ENCODE data around the gene SCUBE2.
"Not testable (repeated sequence)": the region's sequence is repeated elsewhere in the genome, so short reads cannot be mapped to it uniquely, and the experiment has no call there.

The SCUBE2 gene

GRCh38 chr11:9046481-9046880 is 44.9 kb downstream of the SCUBE2 start:
- no peak for DNase-seq (ENCODE audit: low read depth in 2 of 2)

GRCh38 chr11:9042488-9042887 is 48.9 kb downstream of the SCUBE2 start:
- no peak for DNase-seq (ENCODE audit: low read depth in 2 of 2)

DNA sequence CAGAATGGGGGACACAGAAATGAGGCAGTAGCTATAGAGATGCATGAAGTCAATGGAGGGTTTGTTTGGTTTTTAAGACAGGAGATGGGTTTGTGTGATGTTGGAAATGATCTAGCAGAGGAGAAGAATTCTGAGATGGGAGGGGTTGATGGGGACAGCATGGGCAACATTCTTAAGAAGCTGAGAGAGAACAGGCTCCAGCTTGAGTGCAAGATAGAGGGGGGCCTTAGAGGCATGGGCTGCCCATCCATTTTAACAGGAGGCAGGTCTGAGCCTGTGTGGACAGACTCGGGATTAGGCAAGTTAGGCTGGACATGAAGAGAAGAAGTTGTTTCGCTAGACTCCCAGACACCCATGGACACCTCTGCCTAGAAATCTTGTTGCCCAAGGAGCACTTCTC is 49.7 kb downstream of the SCUBE2 start:
- DNase-seq (ENCODE audit: low read depth in 2 of 2), result no peak

- DNase-seq (ENCODE audit: low read depth in 2 of 2), result no peak
Measured at GRCh38 chr11:9040410-9040809, 51.0 kb downstream of the SCUBE2 start.

- DNase-seq (ENCODE audit: low read depth in 2 of 2), result no peak
Measured at GRCh38 chr11:9039863-9040262, 51.5 kb downstream of the SCUBE2 start.

DNA sequence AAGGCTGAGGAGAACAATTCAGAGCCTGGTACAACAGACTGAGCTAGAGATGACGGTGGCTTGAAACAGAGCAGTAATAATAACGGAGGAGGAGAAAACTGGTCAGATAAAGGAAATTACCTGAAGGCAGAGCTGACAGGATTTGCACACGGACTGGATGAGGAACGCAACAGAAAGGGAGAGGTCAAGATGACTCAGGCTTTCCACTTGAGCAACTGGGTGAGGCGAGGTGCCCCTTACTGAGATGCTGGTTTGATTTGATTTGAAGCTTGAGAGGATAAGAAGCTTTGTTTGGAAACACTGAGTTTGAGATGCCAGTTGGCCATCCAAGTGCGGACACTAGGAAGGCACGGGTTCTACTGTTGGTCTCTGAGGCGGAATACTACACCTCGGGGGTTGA is 52.2 kb downstream of the SCUBE2 start:
- no peak for DNase-seq (ENCODE audit: low read depth in 2 of 2)

DNA sequence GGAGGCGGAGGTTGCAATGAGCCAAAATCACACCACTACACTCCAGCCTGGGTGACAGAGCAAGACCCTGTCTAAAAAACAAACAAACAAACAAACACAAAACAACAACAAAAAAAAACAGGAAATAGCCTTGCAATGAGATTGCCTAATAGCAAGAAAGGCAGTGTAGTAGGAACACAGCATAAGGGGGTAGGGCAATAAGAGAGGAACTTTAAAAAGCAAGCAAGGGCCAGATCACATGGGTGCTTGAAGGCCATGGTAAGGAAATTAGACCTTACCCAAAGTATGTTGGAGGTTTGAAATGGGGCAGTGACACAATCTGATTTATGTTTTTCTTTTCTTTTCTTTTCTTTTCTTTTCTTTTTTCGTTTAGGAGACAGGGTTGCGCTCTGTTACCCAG is 52.9 kb downstream of the SCUBE2 start:
- no peak for DNase-seq (ENCODE audit: low read depth in 2 of 2)

DNA sequence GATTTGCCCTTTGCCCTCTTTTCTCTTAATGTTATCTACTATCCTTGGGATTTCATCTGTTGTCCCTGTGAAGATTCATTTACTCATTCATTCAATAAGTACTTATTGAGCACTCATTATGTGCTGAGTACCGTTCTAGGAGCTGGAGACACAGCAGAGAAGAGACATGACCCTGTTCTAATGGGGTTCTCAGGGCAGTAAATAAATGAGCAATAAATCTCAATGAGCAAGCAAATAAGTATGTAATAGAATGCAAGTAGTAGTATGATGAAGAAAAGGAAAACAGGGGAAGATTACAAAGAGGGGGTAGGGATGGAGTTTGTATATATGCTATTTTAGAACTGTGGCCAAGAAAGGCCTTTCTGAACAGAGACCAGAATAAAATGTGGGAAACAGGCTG is 53.4 kb downstream of the SCUBE2 start:
- no peak for DNase-seq (ENCODE audit: low read depth in 2 of 2)

- no peak for DNase-seq (ENCODE audit: low read depth in 2 of 2)
Measured at GRCh38 chr11:9037046-9037780, 54.2 kb downstream of the SCUBE2 start.

DNA sequence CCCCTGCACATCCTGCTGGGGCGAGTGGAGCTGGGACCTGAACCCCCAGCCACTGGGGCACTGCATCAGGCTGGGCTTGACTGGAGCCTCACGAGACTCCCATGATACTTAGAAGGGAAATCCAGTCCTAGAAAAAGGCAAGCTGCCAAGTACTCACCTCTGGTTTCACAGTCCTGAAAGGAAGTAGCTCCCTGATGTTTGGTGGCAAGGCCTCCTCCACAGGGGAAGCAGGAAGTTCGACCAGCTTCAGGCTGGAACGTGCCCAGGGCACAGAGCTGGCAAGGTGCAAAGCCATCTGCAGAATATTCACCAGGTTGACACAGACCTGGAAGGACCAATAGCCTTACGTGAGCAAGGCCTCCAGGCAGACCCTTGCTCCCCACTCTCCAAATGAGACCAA is 60.8 kb downstream of the SCUBE2 start:
- DNase-seq (ENCODE audit: low read depth in 2 of 2), result no peak

GRCh38 chr11:9029422-9029821 is 62.0 kb downstream of the SCUBE2 start:
- DNase-seq (ENCODE audit: low read depth in 2 of 2), result no peak

GRCh38 chr11:9028581-9028980 is 62.8 kb downstream of the SCUBE2 start:
- no peak for DNase-seq (ENCODE audit: low read depth in 2 of 2)

DNA sequence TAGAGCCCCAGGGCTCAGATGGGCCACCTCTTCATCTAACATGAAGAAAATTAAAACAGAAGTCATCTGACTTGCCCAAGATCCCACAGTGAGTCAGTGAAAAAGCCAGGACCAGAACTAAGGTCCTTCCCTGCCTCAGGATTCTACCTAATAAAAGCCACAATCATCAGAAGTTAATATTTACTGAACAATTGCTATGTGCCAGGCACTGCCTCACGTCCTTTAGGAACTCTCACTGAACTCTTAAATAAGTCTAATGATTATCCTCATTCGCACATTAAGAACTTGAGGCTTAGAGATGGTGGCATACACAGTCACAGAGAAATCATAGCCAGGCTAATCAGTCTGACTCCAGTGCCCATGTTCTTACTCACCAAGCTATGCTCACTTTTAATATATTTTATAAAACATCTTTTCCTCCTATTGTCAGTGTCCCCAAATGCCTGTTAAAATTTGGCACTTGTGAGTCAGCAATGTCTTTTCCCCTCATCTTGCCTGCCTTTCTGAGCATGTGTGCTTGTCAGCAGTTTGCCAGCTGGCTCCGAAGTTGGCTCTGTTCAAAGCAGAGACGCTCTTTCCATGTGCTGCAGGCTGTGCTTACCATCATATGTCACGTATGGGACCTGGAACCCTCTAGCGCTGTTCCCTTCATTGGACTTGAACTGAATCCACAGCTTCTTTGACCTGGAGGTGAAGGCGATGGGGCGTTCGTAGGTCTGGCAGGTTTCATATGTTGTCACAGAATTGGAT is 66.1 kb downstream of the SCUBE2 start:
- DNase-seq (ENCODE audit: low read depth in 2 of 2), result no peak

GRCh38 chr11:9022961-9023680 is 68.3 kb downstream of the SCUBE2 start:
- DNase-seq (ENCODE audit: low read depth in 2 of 2), result no peak

DNA sequence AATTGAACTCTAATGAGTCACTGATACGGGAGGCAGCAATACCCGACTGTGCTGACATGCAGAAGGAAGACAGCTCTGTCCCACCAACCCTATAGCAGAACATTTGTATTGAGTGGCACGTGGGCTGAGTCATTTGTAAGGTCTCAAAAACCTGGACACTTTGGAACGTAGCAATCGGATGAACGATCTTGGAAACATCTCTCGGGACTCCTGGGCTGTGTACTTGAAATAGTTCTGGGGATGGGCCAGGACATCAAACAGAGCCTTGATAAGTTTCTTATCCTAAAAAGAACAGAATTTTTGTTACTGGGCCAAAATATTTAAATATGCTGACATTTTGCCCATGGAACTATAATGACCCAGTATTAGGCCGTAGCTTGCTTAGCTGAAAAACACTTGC is 70.5 kb downstream of the SCUBE2 start:
- DNase-seq (ENCODE audit: low read depth in 2 of 2), result no peak

DNA sequence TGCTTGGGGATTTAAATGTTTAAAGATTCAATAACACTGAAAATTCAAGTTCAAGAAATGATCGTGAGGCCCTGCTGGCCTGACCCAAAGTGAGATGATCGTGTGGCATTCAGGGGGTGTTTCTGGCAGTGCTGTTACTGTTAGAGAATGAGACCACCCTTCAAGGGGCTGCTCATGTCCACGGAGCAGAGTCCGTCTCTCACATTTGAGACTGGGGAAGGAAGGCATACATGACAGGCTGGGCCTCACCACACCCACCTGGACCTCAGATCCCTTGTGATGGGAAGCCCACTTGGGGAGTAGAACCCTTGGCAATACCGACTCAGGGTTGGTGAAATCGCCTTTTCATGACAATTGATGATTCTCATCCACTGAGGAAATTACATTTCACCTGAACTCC is 71.5 kb downstream of the SCUBE2 start:
- DNase-seq (ENCODE audit: low read depth in 2 of 2), result no peak

DNA sequence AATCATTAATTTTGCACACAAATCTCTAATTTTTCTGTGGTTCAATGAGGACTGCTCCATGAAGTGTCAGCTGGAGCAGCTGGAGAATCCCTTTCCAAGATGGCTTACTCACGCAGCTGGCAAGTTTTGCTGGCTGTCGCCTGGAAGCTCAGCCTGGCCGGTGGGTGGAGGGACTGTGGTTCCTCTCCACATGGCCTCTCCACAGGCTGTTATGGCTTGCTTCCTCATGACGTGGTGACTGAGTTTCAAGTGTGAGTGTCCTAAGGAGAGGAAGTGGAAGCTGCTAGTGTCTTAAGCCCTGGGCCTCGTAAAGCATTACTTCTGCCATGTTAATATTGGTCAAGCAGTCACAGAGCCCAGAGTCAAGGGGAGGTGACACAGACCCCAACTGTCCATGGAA is 73.6 kb downstream of the SCUBE2 start:
- DNase-seq (ENCODE audit: low read depth in 2 of 2), result no peak

- DNase-seq (ENCODE audit: low read depth in 2 of 2), result no peak
Measured at GRCh38 chr11:9016916-9017642, 74.3 kb downstream of the SCUBE2 start.

DNA sequence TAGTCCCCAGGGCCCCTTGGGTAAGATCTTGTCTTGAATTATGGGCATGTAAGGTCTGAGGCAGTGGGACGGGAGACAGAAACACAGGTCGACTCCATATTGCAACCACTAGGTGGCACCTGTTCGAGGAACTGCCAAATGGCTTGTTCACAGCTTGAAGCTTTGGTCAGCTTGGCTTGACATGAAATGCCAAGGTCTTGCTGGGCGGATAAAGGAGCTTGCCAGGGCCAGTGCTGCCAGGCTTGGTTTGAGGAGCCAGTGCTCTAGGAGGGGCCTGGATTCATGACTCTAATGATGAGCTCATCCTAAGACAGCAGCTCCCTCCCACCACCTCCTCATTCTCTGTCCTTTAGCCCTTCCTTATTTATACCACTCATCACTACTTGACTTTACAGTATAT is 75.7 kb downstream of the SCUBE2 start:
- peak; percentile 30 to 39 for DNase-seq (ENCODE audit: low read depth in 2 of 2)

DNA sequence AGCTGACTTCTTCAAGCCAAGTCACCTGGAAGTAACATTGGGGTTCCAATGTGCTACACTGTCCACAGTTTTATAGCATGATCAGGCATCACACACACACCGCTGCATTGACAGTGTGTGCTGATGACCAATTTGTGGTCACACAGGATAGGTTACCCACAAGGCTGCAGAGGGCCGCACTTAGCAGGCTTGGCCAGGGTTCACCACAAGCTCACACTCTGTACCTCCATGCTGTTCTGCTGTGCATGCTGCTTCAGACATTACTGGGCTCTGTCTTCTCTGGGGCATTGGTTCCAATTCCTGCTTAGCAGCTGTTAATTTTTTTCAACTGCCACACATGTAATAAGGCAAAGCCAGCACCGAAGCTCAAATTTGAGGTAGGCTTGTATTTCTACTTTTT is 76.6 kb downstream of the SCUBE2 start:
- no peak for DNase-seq (ENCODE audit: low read depth in 2 of 2)

GRCh38 chr11:9013373-9013772 is 78.0 kb downstream of the SCUBE2 start:
- DNase-seq (ENCODE audit: low read depth in 2 of 2), result no peak

DNA sequence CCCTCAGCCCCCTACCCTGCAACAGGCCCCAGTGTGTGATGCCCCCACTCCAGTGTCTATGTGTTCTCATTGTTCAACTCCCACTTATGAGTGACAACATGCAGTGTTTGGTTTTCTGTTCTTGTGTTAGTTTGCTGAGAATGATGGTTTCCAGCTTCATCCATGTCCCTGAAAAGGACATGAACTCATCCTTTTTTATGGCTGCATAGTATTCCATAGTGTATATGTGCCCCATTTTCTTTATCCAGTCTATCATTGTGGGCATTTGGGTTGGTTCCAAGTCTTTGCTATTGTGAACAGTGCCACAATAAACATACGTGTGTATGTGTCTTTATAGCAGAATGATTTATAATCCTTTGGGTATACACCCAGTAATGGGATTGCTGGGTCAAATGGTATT is 81.9 kb downstream of the SCUBE2 start:
- not testable (repeated sequence) for DNase-seq (ENCODE audit: low read depth in 2 of 2)

All from fibroblast of skin of left quadriceps (primary cell).